Neural progenitor cell (in vitro differentiated cells): Measurements from ENCODE around the gene TMEFF2. TPM values are rescaled to one million over a fixed set of nuclear protein-coding genes. Genes with fewer than 3 reads are reported as not detected.

ENCODE experiments used
- DNase-seq: peaks from one replicate; pipeline ENCODE4 v3.0.0-alpha.2; 2016; ENCODE audit warnings: low spot score
- H2AFZ ChIP-seq: fragments of 200-600 bp; sonication (generic); replicated peaks from 2 replicates; pipeline ENCODE4 v1.6.1; 2016; ENCODE audit warnings: antibody characterized with exemption
- H3F3A ChIP-seq: fragments of 200-600 bp; sonication (generic); 2 replicates; pipeline ENCODE4 v1.6.1; 2016; ENCODE audit warnings: antibody characterized with exemption, low read depth
- H3K27ac ChIP-seq: fragments of 200-600 bp; sonication (generic); 2 replicates; pipeline ENCODE4 v1.5.1; 2016; ENCODE audit warnings: mild to moderate bottlenecking
- H3K27me3 ChIP-seq: fragments of 200-600 bp; sonication (generic); 2 replicates; pipeline ENCODE4 v1.6.1; 2016; ENCODE audit warnings: mild to moderate bottlenecking, moderate library complexity
- H3K36me3 ChIP-seq: fragments of 200-600 bp; sonication (generic); 2 replicates; pipeline ENCODE4 v1.5.1; 2016
- H3K4me1 ChIP-seq: fragments of 200-600 bp; sonication (generic); 2 replicates; pipeline ENCODE4 v1.6.1; 2016; ENCODE audit warnings: mixed run types
- H3K4me2 ChIP-seq: fragments of 200-600 bp; sonication (generic); 2 replicates; pipeline ENCODE4 v1.6.1; 2016
- H3K4me3 ChIP-seq: fragments of 200-600 bp; sonication (generic); 2 replicates; pipeline ENCODE4 v1.5.1; 2016
- H3K79me2 ChIP-seq: fragments of 200-600 bp; sonication (generic); 2 replicates; pipeline ENCODE4 v1.6.1; 2016; ENCODE audit warnings: low read depth
- H3K9ac ChIP-seq: fragments of 200-600 bp; sonication (generic); 2 replicates; pipeline ENCODE4 v1.6.1; 2016
- H3K9me3 ChIP-seq: fragments of 200-600 bp; sonication (generic); 2 replicates; pipeline ENCODE4 v1.5.1; 2016; ENCODE audit warnings: low read depth
- H4K20me1 ChIP-seq: fragments of 200-600 bp; sonication (generic); 2 replicates; pipeline ENCODE4 v1.6.1; 2016; ENCODE audit warnings: low read depth
- H3K27ac Mint-ChIP-seq: 3 replicates; pipeline ENCODE4 v1.8.0; 2021; ENCODE audit warnings: mixed read lengths
- H3K27me3 Mint-ChIP-seq: 2 replicates; pipeline ENCODE4 v1.8.0; 2022; ENCODE audit warnings: low read depth, mild to moderate bottlenecking, inconsistent platforms, moderate library complexity, mixed read lengths; ENCODE audit not compliant: insufficient read depth
- H3K36me3 Mint-ChIP-seq: 3 replicates; pipeline ENCODE4 v1.8.0; 2021; ENCODE audit warnings: mixed read lengths
- H3K4me1 Mint-ChIP-seq: 3 replicates; pipeline ENCODE4 v1.8.0; 2021; ENCODE audit warnings: mixed read lengths
- H3K4me3 Mint-ChIP-seq: 3 replicates; pipeline ENCODE4 v1.8.0; 2021; ENCODE audit warnings: mild to moderate bottlenecking, moderate library complexity, mixed read lengths
- H3K9me3 Mint-ChIP-seq: 3 replicates; pipeline ENCODE4 v1.8.0; 2020; ENCODE audit warnings: mixed read lengths
- EZH2 ChIP-seq: fragments of 200-600 bp; sonication (generic); IDR thresholded peaks from 2 replicates; pipeline ENCODE4 v1.6.1; 2017; ENCODE audit warnings: antibody characterized with exemption, mild to moderate bottlenecking, moderate library complexity
- EZH2phosphoT487 ChIP-seq: fragments of 200-600 bp; sonication (generic); IDR thresholded peaks from 2 replicates; pipeline ENCODE4 v1.6.1; 2017; ENCODE audit warnings: antibody characterized with exemption
- total RNA-seq: library from RNA; depleted of rRNA; stranded (reverse); fragments of >200 nt; gene quantifications from 2 replicates; pipeline ENCODE4 v1.2.3, GENCODE V29; 2015; ENCODE audit warnings: low replicate concordance
- TF ChIP-seq, protein P1 (sequence below): fragments of 200-600 bp; sonication (generic); IDR thresholded peaks from 2 replicates; pipeline ENCODE4 v1.5.1; 2017; ENCODE audit warnings: antibody characterized with exemption, mild to moderate bottlenecking

TMEFF2 gene
- total RNA-seq, 1 donor from 2014 or later = 1.7 TPM

GRCh38 chr2:192145496-192145895, 49.2 kb downstream of the TMEFF2 start:
- Mint-ChIP-seq H3K9me3 (no peaks in the 10 kb centered on the region), H3K4me3 (no peak overlapping the region), H3K36me3 (no peaks in the 10 kb centered on the region), H3K27ac (no peak overlapping the region), H3K27me3 (no peaks in the 10 kb centered on the region), H3K4me1 (peaks cover 10% of the 10 kb centered on the region)
- no peaks in the 10 kb centered on the region for H3K36me3 ChIP-seq
- H3K4me1 ChIP-seq = no peaks in the 10 kb centered on the region
- no peak for DNase-seq
- no peaks in the 10 kb centered on the region for H3K9me3 ChIP-seq
- TF ChIP-seq, protein P1, sequence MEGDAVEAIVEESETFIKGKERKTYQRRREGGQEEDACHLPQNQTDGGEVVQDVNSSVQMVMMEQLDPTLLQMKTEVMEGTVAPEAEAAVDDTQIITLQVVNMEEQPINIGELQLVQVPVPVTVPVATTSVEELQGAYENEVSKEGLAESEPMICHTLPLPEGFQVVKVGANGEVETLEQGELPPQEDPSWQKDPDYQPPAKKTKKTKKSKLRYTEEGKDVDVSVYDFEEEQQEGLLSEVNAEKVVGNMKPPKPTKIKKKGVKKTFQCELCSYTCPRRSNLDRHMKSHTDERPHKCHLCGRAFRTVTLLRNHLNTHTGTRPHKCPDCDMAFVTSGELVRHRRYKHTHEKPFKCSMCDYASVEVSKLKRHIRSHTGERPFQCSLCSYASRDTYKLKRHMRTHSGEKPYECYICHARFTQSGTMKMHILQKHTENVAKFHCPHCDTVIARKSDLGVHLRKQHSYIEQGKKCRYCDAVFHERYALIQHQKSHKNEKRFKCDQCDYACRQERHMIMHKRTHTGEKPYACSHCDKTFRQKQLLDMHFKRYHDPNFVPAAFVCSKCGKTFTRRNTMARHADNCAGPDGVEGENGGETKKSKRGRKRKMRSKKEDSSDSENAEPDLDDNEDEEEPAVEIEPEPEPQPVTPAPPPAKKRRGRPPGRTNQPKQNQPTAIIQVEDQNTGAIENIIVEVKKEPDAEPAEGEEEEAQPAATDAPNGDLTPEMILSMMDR = no peak
- no peaks in the 10 kb centered on the region for H4K20me1 ChIP-seq
- no peaks in the 10 kb centered on the region for H3K79me2 ChIP-seq
- no peak overlapping the region for H3K27ac ChIP-seq
- H3K27me3 ChIP-seq = no peaks in the 10 kb centered on the region
- H2AFZ ChIP-seq = no peak overlapping the region
- no peaks in the 10 kb centered on the region for H3F3A ChIP-seq
- no peak overlapping the region for H3K9ac ChIP-seq
- no peak overlapping the region for H3K4me3 ChIP-seq
- H3K4me2 ChIP-seq = no peak overlapping the region

- H3K4me1 ChIP-seq = no peaks in the 10 kb centered on the region
- no peak for DNase-seq
- no peaks in the 10 kb centered on the region for H3F3A ChIP-seq
- no peaks in the 10 kb centered on the region for H3K27me3 Mint-ChIP-seq
- no peak overlapping the region for H3K4me3 Mint-ChIP-seq
- TF ChIP-seq, protein P1 = no peak
- no peak for TF ChIP-seq EZH2phosphoT487
- no peak for TF ChIP-seq EZH2
- H3K36me3 ChIP-seq = no peaks in the 10 kb centered on the region
- H3K27ac ChIP-seq = no peak overlapping the region
- no peaks in the 10 kb centered on the region for H3K4me1 Mint-ChIP-seq
- no peaks in the 10 kb centered on the region for H3K27me3 ChIP-seq
- H2AFZ ChIP-seq = no peak overlapping the region
- no peaks in the 10 kb centered on the region for H3K9me3 ChIP-seq
- no peak overlapping the region for H3K27ac Mint-ChIP-seq
- no peaks in the 10 kb centered on the region for H3K9me3 Mint-ChIP-seq
- H3K9ac ChIP-seq = no peak overlapping the region
- H3K36me3 Mint-ChIP-seq = no peaks in the 10 kb centered on the region
- no peaks in the 10 kb centered on the region for H3K79me2 ChIP-seq
- H3K4me3 ChIP-seq = no peak overlapping the region
- no peak overlapping the region for H3K4me2 ChIP-seq
- H4K20me1 ChIP-seq = no peaks in the 10 kb centered on the region
Measured at GRCh38 chr2:192140236-192140839, 54.4 kb downstream of the TMEFF2 start.

GRCh38 chr2:192139813-192140212, 54.9 kb downstream of the TMEFF2 start:
- Histone ChIP-seq H3K27ac (no peak overlapping the region), H3K79me2 (no peaks in the 10 kb centered on the region), H3K4me1 (no peaks in the 10 kb centered on the region), H4K20me1 (no peaks in the 10 kb centered on the region), H3K36me3 (no peaks in the 10 kb centered on the region), H3K4me2 (no peak overlapping the region), H2AFZ (no peak overlapping the region), H3K9ac (no peak overlapping the region), H3K4me3 (no peak overlapping the region), H3K27me3 (no peaks in the 10 kb centered on the region), H3K9me3 (no peaks in the 10 kb centered on the region), H3F3A (no peaks in the 10 kb centered on the region)
- Mint-ChIP-seq H3K4me1 (no peaks in the 10 kb centered on the region), H3K9me3 (no peaks in the 10 kb centered on the region), H3K4me3 (no peak overlapping the region), H3K27ac (no peak overlapping the region), H3K36me3 (no peaks in the 10 kb centered on the region), H3K27me3 (no peaks in the 10 kb centered on the region)
- DNase-seq = no peak
- TF ChIP-seq, protein P1 = no peak
- TF ChIP-seq EZH2 (no peak), EZH2phosphoT487 (no peak)
